ENCODE data around the gene SDCBP2. TPM values are rescaled to one million over a fixed set of nuclear protein-coding genes. Genes with fewer than 3 reads are reported as not detected.

Gene SDCBP2
- total RNA-seq, 2 donors from 2014 or later: 1.8 to 14.3 TPM

DNA sequence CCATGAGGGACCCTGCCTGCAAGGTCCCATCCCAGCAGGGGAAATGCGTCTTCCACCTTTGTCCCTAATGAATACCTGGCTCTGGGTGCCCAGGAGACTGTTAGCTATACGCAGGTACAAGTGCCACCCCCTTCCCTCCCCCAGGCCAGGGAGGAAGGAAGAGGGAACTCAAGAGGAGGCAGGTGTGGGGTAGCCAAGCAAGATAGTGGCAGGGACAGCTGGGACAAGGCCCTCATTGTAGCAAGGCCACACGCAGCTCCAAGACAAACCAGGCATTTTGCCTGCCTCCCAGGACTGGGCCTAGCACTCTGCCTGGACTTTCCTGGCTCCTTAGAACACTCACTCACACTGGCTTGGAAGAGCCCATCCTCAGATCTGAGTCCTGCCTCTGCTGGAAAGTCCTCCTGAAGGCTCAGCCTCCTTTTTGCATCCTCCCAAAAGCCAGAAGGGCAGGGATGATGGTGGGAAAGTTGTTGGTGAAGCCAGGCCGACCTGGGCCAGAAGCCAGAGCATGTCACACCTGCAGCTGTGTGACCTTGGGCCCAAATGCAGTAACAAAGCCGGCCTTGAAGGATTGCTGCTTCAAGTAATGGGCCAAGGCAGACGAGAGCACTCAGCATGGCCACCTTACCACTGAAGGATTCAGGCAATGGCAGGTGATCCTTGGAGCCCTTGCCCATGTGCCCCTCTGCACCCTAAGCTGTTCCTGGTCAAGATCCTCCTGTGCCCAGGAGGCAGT lies 35.1 kb downstream of the SDCBP2 start:
- H3K9me3 Mint-ChIP-seq: no peaks in the 10 kb centered on the region
- H3K4me1 Mint-ChIP-seq: no peaks in the 10 kb centered on the region
- H3K27me3 Mint-ChIP-seq: no peaks in the 10 kb centered on the region
- no peak for ATAC-seq (replicated peaks)
- no peaks in the 10 kb centered on the region for H3K36me3 Mint-ChIP-seq (ENCODE audit: low read depth)
- H3K27ac Mint-ChIP-seq: no peak overlapping the region
- H3K4me3 Mint-ChIP-seq: no peak overlapping the region

DNA sequence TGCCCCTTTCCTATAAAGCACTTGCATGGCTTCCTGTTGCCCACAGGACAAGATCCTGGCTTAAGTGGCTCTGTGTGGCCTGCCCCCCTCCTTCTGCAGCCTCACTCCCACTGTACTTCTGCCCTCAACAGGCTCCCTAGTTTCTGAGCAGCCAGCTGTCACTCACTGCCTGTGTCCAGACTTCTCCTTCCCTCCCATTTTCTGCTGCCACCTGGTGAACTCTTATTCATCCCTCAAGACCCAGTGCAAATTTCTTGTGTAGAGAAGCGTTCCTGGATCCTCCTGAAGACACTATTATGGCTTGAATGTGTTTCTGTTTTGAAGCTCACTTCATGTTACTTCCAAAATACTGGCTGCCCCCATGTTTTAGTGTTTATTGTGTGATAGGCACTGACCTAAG lies 36.3 kb downstream of the SDCBP2 start:
- Mint-ChIP-seq H3K4me1 (no peaks in the 10 kb centered on the region), H3K36me3 (ENCODE audit: low read depth) (no peaks in the 10 kb centered on the region), H3K27ac (peak overlapping the region; percentile 4), H3K4me3 (no peak overlapping the region), H3K9me3 (no peaks in the 10 kb centered on the region), H3K27me3 (no peaks in the 10 kb centered on the region)
- ATAC-seq (replicated peaks): no peak

DNA sequence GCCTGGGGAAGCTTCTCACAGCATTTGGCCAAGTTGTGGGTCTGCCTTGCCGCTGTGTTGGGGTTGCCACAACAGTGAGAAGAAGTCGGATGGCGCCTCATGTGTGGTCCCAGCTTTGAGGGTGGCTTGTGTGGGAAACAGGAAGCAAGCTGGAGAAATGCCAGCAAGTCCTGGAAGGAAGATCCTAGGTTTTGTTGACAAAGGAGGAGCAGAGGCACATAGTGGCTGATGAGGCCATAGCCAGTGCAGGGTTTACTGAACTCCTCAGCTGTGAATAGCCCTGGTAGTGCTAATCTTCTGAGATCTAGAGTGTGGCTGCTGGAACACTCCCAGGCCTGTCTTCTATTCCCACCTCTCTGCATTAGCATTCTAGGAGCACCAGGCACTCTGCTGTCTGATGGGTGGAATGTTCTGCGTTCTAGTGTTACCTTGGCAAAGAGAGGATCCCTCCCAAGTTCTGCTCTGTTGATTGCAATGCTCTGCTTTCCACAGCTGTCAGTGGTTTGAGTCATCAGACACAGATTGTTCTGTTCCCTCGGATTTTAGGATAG lies 37.7 kb downstream of the SDCBP2 start:
- H3K27ac Mint-ChIP-seq: no peak overlapping the region
- H3K4me1 Mint-ChIP-seq: peaks cover 13% of the 10 kb centered on the region
- no peaks in the 10 kb centered on the region for H3K36me3 Mint-ChIP-seq (ENCODE audit: low read depth)
- no peak overlapping the region for H3K4me3 Mint-ChIP-seq
- H3K27me3 Mint-ChIP-seq: no peaks in the 10 kb centered on the region
- ATAC-seq (replicated peaks): no peak
- no peaks in the 10 kb centered on the region for H3K9me3 Mint-ChIP-seq

DNA sequence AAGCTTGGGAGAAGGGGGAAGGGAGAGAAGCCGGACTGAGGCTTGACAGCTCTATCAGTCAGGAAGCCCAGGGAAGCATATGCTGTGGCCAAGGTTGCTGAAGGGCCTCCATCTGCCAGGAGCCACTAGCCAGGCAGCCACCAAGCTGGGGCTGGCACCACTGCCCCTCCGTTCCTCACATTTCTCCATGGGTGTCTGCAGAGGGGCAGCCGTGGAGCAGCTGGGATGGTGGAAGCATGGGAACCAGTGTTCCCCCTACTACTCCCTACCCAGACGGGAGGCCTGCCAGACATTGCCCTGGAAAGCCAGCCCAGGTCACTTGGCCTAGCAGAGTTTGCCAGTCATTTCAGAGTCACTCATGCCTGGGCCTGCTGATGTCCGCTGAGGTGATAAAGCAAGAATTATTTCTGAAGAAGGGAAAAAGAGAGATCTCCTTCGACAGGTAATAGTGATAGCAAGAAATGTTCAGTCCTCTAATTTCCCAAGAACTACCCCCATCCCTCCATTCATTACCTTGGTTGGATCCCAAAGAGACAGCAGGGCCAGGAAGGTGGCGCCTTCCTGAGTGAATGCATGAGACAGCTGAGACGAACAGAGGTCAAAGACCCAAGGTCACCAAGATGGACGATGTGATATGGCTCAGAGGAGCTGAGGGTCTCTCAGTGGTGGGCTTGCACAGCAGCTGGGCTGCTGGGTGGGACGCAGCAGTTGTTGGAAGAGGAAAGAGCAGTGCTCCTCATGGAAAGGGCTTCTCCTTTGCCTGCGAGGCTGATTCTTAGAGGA lies 41.0 kb downstream of the SDCBP2 start:
- ATAC-seq (replicated peaks): no peak
- no peaks in the 10 kb centered on the region for H3K27me3 Mint-ChIP-seq
- no peak overlapping the region for H3K27ac Mint-ChIP-seq
- no peaks in the 10 kb centered on the region for H3K9me3 Mint-ChIP-seq
- H3K4me1 Mint-ChIP-seq: peaks cover 16% of the 10 kb centered on the region
- H3K4me3 Mint-ChIP-seq: no peak overlapping the region
- H3K36me3 Mint-ChIP-seq (ENCODE audit: low read depth): no peaks in the 10 kb centered on the region

DNA sequence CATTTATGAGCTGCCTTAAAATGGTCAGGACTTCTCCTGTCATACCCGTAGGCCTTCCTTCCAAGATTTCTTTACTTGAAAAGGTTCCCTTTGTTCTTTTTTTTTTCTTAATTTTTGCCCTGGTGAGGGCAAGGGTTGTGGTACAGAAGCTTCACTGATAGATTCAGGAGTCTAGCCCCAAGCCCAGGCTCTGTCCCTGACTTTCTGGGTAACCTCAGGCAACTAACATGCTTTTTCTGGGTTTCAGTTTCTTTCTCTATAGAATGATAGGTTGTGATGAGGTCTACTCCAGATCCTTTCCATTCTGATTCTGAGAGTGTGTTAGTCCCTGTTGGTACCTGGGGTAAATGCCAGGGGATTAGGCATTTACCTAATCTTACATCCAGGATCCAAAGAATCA lies 41.6 kb downstream of the SDCBP2 start:
- Mint-ChIP-seq H3K36me3 (ENCODE audit: low read depth) (no peaks in the 10 kb centered on the region), H3K4me3 (peak overlapping the region; percentile 39), H3K9me3 (no peaks in the 10 kb centered on the region), H3K4me1 (peaks cover 16% of the 10 kb centered on the region), H3K27ac (peak overlapping the region; percentile 60), H3K27me3 (no peaks in the 10 kb centered on the region)
- peak; percentile 83 for ATAC-seq (replicated peaks)

DNA sequence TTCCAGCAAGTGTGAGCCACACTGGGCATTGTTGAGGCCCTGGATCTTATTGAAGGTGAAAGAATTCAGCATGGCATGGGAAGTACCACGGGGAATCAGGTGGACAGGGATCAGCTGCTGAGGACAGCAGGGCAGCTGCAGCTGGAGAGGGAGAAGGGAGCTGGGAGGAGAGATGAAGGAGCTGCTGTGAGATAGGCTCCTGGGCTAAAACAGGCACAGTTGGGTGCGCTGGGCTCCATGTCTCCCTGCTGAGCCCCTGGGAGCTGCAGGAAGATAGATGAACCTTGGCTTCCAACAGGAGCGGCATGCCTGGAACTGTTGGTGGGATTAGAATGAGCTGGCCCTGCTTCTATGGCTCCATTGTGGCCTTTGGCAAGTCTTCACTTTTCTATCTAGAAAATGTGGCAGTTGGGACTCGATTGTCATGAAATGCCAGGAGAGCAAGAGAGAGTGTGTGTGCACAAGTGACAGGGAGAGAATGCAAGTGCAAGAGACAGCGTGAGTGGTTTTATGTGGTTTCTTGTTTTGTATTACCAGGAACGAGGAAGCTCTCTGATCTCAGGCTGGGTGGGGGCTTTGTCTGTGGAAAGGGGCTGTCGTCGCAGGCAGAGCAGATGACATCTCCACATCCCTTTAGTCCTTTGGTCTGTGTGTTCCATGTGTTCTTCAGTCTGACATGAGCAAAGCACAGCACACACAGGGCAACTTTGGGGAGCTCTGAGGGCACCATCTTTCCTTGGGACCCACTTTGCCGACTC lies 42.5 kb downstream of the SDCBP2 start:
- peaks cover 16% of the 10 kb centered on the region for H3K4me1 Mint-ChIP-seq
- no peaks in the 10 kb centered on the region for H3K9me3 Mint-ChIP-seq
- H3K27ac Mint-ChIP-seq: peak overlapping the region; percentile 60
- H3K4me3 Mint-ChIP-seq: peak overlapping the region; percentile 39
- no peaks in the 10 kb centered on the region for H3K27me3 Mint-ChIP-seq
- peak; percentile 23 for ATAC-seq (replicated peaks)
- H3K36me3 Mint-ChIP-seq (ENCODE audit: low read depth): no peaks in the 10 kb centered on the region

DNA sequence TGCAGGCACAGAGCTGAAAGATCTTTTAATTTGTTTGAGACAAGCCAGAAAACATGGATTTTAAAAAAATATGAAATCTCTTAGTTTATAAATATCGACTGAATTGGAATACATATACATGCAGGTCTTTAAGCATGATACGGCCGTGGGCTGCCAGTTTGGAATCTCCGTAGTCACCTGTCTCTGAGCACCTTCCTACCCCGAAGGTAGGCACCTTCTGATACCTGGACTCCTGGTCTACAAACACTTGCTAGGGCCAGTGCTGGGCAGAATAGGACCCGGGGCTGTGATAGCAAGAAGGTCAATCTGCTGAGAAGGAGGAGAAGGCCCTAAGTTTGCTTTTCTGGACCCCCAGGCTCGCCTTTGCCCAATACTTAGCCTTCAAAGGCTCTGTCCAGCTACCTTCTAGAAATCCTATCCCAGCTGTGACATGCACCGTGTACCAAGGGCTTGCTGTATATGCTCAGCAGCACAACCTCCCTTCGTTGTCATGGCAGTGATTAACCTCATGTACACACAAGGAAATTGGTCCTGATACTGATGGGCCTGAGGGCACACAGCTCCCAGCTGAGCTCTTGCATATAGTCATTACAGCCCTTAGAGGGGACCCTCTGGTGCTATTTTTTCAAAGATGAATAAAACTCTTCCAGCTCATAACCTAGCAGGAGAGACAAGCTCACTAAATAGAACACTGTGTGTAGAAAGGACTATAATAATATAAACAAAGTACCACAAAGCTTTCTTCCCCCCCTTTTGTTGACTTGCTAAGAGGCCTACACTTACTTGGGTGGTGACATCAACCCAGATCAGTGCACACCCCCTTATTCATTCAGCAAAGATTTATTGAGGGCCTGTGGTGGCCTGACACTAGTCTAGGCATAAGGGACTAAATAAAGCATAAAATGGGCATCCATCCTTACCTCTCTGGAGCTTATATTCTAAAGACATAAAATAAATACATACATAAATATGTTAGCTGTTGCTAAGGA lies 45.1 kb downstream of the SDCBP2 start:
- no peaks in the 10 kb centered on the region for H3K9me3 Mint-ChIP-seq

DNA sequence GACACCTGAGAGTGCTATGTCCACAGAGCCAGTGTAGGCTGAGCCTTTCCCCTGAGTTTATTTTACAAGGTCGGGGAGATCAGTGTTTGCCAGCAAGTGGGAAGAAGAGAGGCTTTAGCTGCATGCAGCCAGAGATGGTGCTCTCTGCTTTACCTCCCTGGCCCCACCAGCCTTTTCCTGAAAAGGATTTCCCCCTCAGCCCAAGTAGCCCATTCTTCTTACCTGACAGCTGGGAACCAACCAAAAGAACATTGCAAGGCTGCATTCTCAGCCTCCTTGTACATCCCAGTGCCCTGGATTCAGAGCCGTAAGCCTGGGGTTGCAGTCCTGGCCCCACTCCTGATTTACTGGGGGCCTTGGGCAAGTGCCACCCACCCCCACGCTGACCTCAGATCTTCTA lies 46.0 kb downstream of the SDCBP2 start:
- no peak overlapping the region for H3K4me3 Mint-ChIP-seq
- H3K27me3 Mint-ChIP-seq: no peaks in the 10 kb centered on the region
- ATAC-seq (replicated peaks): no peak
- no peak overlapping the region for H3K27ac Mint-ChIP-seq
- no peaks in the 10 kb centered on the region for H3K36me3 Mint-ChIP-seq (ENCODE audit: low read depth)
- no peaks in the 10 kb centered on the region for H3K9me3 Mint-ChIP-seq
- peaks cover 16% of the 10 kb centered on the region for H3K4me1 Mint-ChIP-seq

More for the DNA sequence above, 45.1 kb downstream of the SDCBP2 start:
- H3K4me3 Mint-ChIP-seq: no peak overlapping the region
- H3K36me3 Mint-ChIP-seq (ENCODE audit: low read depth): no peaks in the 10 kb centered on the region
- no peak overlapping the region for H3K27ac Mint-ChIP-seq
- H3K27me3 Mint-ChIP-seq: no peaks in the 10 kb centered on the region
- H3K4me1 Mint-ChIP-seq: peaks cover 16% of the 10 kb centered on the region
- ATAC-seq (replicated peaks): no peak

DNA sequence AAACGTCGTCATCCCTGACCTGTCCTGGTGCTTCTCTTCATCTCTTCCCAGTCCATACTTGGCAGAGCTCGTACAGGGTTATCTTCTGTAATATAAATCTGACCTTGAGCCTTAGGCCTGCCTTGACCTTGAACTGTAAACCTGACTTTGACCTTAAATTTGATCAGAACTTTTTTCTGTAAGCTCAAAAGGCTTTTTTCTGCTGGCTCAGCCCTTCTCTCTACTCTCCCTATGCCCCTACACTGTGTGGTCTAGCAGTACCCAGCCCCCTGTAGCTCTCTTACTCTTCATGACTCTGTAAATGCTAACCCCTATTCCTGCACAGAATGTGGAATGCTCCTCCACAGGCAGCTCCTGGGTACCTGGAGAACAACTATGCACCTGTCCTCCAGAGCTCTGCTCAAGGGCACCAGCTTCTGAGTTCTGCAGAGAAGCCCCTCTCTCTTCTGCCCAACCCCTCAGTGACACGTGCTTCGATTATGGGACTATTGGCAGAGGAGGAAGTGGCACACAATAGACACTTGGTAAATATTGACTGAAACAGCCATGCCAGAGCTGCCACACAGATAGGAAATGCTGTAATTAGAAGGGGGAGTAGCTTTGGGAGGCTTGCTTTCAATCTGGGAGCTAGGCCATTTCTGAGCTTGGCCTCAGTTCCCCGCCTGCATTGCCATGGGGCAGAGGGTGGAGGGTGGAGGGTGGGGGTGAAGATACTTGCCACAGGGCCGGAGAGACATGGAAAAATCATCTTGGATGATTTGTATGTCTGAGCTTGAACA lies 47.5 kb downstream of the SDCBP2 start:
- H3K9me3 Mint-ChIP-seq: no peaks in the 10 kb centered on the region
- H3K4me1 Mint-ChIP-seq: peaks cover 6% of the 10 kb centered on the region
- H3K4me3 Mint-ChIP-seq: no peak overlapping the region
- no peaks in the 10 kb centered on the region for H3K27me3 Mint-ChIP-seq
- H3K36me3 Mint-ChIP-seq (ENCODE audit: low read depth): no peaks in the 10 kb centered on the region
- no peak for ATAC-seq (replicated peaks)
- H3K27ac Mint-ChIP-seq: peak overlapping the region; percentile 29

DNA sequence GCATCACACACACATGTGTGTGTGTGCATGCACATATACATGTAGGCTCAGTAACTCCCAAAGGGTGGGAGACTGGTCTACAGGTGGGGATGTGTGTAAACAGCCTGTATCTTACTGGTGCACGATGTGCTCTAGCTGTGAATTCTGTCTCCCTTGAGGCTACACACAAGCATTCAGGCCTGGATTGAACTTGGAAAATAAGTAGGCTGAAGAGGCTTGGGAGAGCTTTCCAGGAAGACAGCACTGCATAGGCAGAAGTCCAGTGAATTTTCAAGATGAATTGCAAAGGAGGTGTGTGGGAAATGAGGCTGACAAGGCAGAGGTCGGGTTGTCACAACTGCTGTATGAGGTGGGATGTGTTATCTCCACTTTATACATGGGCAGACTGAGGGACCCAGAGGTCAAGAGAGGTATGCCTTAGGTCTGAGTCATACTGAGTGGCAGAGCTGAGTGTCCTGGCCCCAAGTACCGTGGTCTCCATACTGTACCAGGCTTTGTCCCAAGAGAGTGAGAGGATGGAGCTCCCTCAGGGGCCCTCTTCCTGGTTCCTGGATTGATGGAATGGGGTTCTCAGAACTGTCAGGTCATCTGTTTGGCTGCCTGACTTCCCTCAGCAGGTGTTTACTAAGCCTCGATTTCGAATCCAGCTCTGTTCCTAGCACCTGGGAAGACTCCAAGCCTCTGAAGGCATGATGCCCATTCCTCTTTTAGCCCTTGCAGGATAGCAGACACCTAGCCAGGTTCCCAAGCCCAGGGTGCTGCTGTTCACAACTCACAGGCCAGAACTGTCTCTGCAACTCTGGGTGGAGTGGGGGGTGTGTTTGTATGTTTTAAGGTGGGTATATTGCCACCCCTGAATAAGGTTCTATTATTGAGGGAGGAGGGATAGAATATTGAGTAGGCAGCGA lies 48.5 kb downstream of the SDCBP2 start:
- Mint-ChIP-seq H3K4me1 (no peaks in the 10 kb centered on the region), H3K4me3 (no peak overlapping the region), H3K9me3 (no peaks in the 10 kb centered on the region), H3K36me3 (ENCODE audit: low read depth) (no peaks in the 10 kb centered on the region), H3K27me3 (no peaks in the 10 kb centered on the region), H3K27ac (no peak overlapping the region)
- ATAC-seq (replicated peaks): no peak

DNA sequence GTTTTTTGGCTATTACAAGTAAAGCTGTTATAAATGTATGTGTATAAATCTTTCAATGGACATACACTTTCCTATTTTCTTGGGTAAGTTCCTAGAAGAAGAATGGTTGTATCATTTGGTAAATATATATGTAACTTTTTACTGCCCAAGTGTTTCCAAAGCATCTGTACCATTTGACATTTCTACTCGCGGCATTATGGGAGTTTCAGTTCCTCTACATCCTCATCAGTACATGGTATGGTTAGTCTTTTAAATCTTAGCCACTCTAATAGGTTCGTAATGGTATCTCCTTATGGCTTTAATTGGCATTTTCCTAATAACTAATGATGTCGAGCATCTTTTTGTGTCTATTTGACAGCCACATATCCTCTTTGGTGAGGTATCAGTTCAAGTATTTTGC lies 49.9 kb downstream of the SDCBP2 start:
- ATAC-seq (replicated peaks): no peak
- H3K4me3 Mint-ChIP-seq: no peak overlapping the region
- no peaks in the 10 kb centered on the region for H3K4me1 Mint-ChIP-seq
- H3K9me3 Mint-ChIP-seq: no peaks in the 10 kb centered on the region
- H3K27ac Mint-ChIP-seq: no peak overlapping the region
- H3K27me3 Mint-ChIP-seq: no peaks in the 10 kb centered on the region
- no peaks in the 10 kb centered on the region for H3K36me3 Mint-ChIP-seq (ENCODE audit: low read depth)

DNA sequence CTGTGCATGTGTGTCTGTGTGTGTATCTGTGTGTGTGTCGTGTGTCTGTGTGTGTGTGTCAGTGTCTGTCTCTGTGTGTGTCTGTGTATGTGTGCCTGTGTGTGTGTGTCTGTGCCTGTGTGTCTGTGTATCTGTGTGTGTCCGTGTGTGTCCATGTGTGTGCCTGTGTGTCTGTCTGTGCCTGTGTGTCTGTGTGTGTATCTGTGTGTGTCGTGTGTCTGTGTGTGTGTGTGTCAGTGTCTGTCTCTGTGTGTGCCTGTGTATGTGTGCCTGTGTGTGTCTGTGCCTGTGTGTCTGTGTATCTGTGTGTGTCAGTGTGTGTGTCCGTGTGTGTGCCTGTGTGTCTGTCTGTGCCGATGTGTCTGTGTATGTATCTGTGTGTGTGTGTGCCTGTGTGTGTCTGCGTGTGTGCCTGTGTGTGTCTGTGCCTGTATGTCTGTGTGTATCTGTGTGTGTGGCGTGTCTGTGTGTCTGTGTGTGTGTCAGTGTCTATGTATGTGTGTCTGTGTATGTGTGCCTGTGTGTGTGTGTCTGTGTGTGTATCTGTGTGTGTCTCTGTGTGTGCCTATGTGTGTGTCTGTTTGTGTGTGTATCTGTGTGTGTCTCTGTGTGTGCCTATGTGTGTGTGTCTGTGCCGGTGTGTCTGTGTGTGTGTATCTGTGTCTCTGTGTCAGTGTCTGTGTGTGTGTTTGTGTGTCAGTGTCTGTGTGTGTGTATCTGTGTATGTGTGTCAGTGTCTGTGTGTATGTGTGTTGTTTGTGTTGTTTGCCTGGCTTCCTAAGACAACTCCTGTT lies 51.2 kb downstream of the SDCBP2 start:
- no peaks in the 10 kb centered on the region for H3K36me3 Mint-ChIP-seq (ENCODE audit: low read depth)
- no peak for ATAC-seq (replicated peaks)

More for the DNA sequence above, 51.2 kb downstream of the SDCBP2 start:
- no peak overlapping the region for H3K27ac Mint-ChIP-seq
- H3K4me1 Mint-ChIP-seq: no peaks in the 10 kb centered on the region
- H3K27me3 Mint-ChIP-seq: no peaks in the 10 kb centered on the region
- no peak overlapping the region for H3K4me3 Mint-ChIP-seq
- no peaks in the 10 kb centered on the region for H3K9me3 Mint-ChIP-seq

All from activated T-helper 17 cell treated with anti-CD3 and anti-CD28 coated beads, Interleukin-2, amount 50 U/mL, for 72 hours (primary cell).